Esophagus muscularis mucosa (tissue), 4 donors: Measurements from ENCODE around the gene SARM1. TPM values are rescaled to one million over a fixed set of nuclear protein-coding genes. Genes with fewer than 3 reads are reported as not detected.

ENCODE experiments used
- DNase-seq: peaks from one replicate; pipeline ENCODE4 v3.0.0-alpha.2; 2017; ENCODE audit errors: extremely low spot score
- H3K27ac ChIP-seq, 4 donors: fragments of 200-600 bp; sonication (generic); replicated peaks in 1 of 4; 1 replicate in 3 of 4; 2 replicates in 1 of 4; pipeline ENCODE4 v1.5.1; 2016 to 2019; ENCODE audit warnings: mild to moderate bottlenecking in 1 of 4
- H3K27me3 ChIP-seq, 4 donors: fragments of 200-600 bp; sonication (generic); one replicate each; pipeline versions ENCODE4 v1.5.1 to v1.6.0; 2016 to 2019
- H3K36me3 ChIP-seq, 4 donors: fragments of 200-600 bp; sonication (generic); one replicate each; pipeline ENCODE4 v1.5.1; 2016 to 2019
- H3K4me1 ChIP-seq, 4 donors: fragments of 200-600 bp; sonication (generic); one replicate each; pipeline ENCODE4 v1.5.1; 2016 to 2019
- H3K4me3 ChIP-seq, 4 donors: fragments of 200-600 bp; sonication (generic); 1 replicate in 2 of 4; 2 replicates in 2 of 4; pipeline ENCODE4 v1.5.1; 2016 to 2019; ENCODE audit warnings: mild to moderate bottlenecking in 4 of 4, moderate library complexity in 1 of 4
- H3K9me3 ChIP-seq, 4 donors: fragments of 200-600 bp; sonication (generic); 1 replicate in 3 of 4; 2 replicates in 1 of 4; pipeline ENCODE4 v1.5.1; 2016 to 2019
- EP300 ChIP-seq: sonication (generic); formaldehyde crosslinking; IDR thresholded peaks from one replicate; pipeline ENCODE4 v1.6.1; 2017; ENCODE audit warnings: antibody characterized with exemption
- POLR2A ChIP-seq: fragments of 450-650 bp; IDR thresholded peaks from one replicate; pipeline ENCODE4 v1.6.1; 2017; ENCODE audit warnings: antibody characterized with exemption, moderate library complexity, mild to moderate bottlenecking, low read depth
- POLR2AphosphoS5 ChIP-seq, 2 donors: sonication (generic); formaldehyde crosslinking; IDR thresholded peaks; one replicate each; pipeline ENCODE4 v1.6.1; 2017; ENCODE audit warnings: antibody characterized with exemption in 2 of 2
- WGBS: methylation state at CpG from one replicate; pipeline ENCODE4 v1.1.5; 2018; 5-methylcytosine and 5-hydroxymethylcytosine counted together
- intact Hi-C: fragments of 100-400 bp; cut with DNase I; formaldehyde crosslinking; loops from one replicate; pipeline ENCODE4 v1.15.1; 2023
- total RNA-seq, 4 donors: library from RNA; depleted of rRNA; stranded (reverse); fragments of >200 nt; gene quantifications; one replicate each; pipeline versions ENCODE4 v1.1.0 to v1.2.1, GENCODE V29; 2016
- TF ChIP-seq, protein P1 (sequence below), 3 experiments: fragments of 200-600 bp in 2 of 3; fragments of 450-650 bp in 1 of 3; sonication (generic) in 2 of 3; IDR thresholded peaks; one replicate each; pipeline ENCODE4 v1.5.1; 2017 to 2019; ENCODE audit warnings: antibody characterized with exemption in 3 of 3, mild to moderate bottlenecking in 2 of 3, moderate library complexity in 1 of 3

SARM1 gene
- total RNA-seq, 4 donors from 2014 or later = 8.3 to 24.9 (median 13.8) TPM

DNA sequence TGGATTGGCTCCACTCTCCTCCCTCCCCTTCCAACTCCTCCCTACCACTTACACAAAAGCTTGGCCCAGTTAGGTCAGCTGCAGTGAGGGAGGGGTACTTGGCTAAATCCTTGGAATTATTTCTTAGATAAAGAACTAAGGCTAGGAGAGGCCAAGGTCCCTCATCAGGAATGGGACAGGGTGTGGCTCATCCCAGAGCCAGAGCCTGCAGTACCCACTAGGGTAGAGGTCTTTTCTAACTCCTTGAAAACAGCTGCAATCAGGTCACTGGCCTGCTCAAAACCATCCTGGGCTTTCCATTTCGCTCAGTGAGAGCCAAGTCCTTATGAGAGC lies 36.4 kb downstream of the SARM1 start:
- Histone ChIP-seq H3K9me3 (no peaks in the 10 kb centered on the region), H3K36me3 (peaks cover 0 to 5% (median 0%) of the 10 kb centered on the region in 4 donors), H3K27me3 (peaks cover 0 to 4% (median 0%) of the 10 kb centered on the region in 4 donors), H3K4me1 (peaks cover 9 to 26% (median 21%) of the 10 kb centered on the region in 4 donors), H3K4me3 (no peak overlapping the region), H3K27ac (no peak overlapping the region)
- intact Hi-C loops = no loop called here
- TF ChIP-seq POLR2AphosphoS5 (IDR thresholded peaks at IDR 0.05) (no peak), EP300 (no peak), POLR2A (no peak)
- TF ChIP-seq, protein P1, sequence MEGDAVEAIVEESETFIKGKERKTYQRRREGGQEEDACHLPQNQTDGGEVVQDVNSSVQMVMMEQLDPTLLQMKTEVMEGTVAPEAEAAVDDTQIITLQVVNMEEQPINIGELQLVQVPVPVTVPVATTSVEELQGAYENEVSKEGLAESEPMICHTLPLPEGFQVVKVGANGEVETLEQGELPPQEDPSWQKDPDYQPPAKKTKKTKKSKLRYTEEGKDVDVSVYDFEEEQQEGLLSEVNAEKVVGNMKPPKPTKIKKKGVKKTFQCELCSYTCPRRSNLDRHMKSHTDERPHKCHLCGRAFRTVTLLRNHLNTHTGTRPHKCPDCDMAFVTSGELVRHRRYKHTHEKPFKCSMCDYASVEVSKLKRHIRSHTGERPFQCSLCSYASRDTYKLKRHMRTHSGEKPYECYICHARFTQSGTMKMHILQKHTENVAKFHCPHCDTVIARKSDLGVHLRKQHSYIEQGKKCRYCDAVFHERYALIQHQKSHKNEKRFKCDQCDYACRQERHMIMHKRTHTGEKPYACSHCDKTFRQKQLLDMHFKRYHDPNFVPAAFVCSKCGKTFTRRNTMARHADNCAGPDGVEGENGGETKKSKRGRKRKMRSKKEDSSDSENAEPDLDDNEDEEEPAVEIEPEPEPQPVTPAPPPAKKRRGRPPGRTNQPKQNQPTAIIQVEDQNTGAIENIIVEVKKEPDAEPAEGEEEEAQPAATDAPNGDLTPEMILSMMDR (IDR thresholded peaks at IDR 0.05) = no peak
- DNase-seq = no peak
- 90% methylated on average over 1 of the region's 1 CpG for WGBS

GRCh38 chr17:28412099-28412498 lies 40.6 kb downstream of the SARM1 start:
- intact Hi-C loops = no loop called here
- Histone ChIP-seq H3K9me3 (no peaks in the 10 kb centered on the region), H3K36me3 (no peaks in the 10 kb centered on the region), H3K4me3 (no peak overlapping the region), H3K27ac (no peak overlapping the region), H3K4me1 (no peaks in the 10 kb centered on the region), H3K27me3 (peaks cover 0 to 13% (median 0%) of the 10 kb centered on the region in 4 donors)
- no peak for TF ChIP-seq POLR2AphosphoS5 (IDR thresholded peaks at IDR 0.05)
- TF ChIP-seq, protein P1 (IDR thresholded peaks at IDR 0.05) = no peak
- TF ChIP-seq POLR2A = no peak
- no peak for TF ChIP-seq EP300
- WGBS = 75% methylated on average over 3 of the region's 3 CpGs
- DNase-seq = no peak

DNA sequence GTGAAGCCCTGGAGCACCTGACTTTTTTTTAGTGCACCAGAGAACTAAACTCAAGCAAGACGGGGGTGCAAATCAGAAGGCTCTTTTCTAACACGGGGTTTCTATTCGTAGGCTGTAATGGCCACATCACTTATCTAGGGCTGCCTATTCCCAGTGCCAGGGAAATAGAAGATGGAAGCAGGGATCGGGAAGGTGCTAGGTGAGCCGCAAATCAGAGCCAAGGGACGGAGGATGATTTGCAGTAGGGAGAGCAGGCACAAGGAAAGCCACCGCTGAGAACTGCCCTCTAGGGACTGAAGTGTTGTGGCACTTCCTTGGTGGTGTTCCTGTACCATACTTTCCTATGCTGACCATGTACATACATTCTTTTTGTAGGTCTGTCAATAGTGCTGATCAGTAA lies 42.3 kb downstream of the SARM1 start:
- intact Hi-C loops = no loop called here

GRCh38 chr17:28415886-28416285 lies 44.4 kb downstream of the SARM1 start:
- Histone ChIP-seq H3K4me1 (no peaks in the 10 kb centered on the region), H3K4me3 (no peak overlapping the region), H3K27me3 (peaks cover 0 to 20% (median 0%) of the 10 kb centered on the region in 4 donors), H3K27ac (no peak overlapping the region), H3K9me3 (no peaks in the 10 kb centered on the region), H3K36me3 (no peaks in the 10 kb centered on the region)
- TF ChIP-seq POLR2A (no peak), EP300 (no peak), POLR2AphosphoS5 (IDR thresholded peaks at IDR 0.05) (no peak)
- TF ChIP-seq, protein P1 (IDR thresholded peaks at IDR 0.05) = no peak
- WGBS = 90% methylated on average over 3 of the region's 3 CpGs
- DNase-seq = no peak
- intact Hi-C loops = no loop called here

More for the DNA sequence above, 42.3 kb downstream of the SARM1 start:
- no peaks in the 10 kb centered on the region for H3K9me3 ChIP-seq
- H3K36me3 ChIP-seq = no peaks in the 10 kb centered on the region
- no peak for TF ChIP-seq POLR2A
- TF ChIP-seq, protein P1 (IDR thresholded peaks at IDR 0.05) = no peak
- TF ChIP-seq POLR2AphosphoS5 (IDR thresholded peaks at IDR 0.05) = no peak
- no peak for TF ChIP-seq EP300
- no peak for DNase-seq
- no peak overlapping the region for H3K4me3 ChIP-seq
- H3K4me1 ChIP-seq = no peaks in the 10 kb centered on the region
- 63% methylated on average over 7 of the region's 7 CpGs for WGBS
- peaks cover 0 to 20% (median 0%) of the 10 kb centered on the region in 4 donors for H3K27me3 ChIP-seq
- H3K27ac ChIP-seq = no peak overlapping the region

DNA sequence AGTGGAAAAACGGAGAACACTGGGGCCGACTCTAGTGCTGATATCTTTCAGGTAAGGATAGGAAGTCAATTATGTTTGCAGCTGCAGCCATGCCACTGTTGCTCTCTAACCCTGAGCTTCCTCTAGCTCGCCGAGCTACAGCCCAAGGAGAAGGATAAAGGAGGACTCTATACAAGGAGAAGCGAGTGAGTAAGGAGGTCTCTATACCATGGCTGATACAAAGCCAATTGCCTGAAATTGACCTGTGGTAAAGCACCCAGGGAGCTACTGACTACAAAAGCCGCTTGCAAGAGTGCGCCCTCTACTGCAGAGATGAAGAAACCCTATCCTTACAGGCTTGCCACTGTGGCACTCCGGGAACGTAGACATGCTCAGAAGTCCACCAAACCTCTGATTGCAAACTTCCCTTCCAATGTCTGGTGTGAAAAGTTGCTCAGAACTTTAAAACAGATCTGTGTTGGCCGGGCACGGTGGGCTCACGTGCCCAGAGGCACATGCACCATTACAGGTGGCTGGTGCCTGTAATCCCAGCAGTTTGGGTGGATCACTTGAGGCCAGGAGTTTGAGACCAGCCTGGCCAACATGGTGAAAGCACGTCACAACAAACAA lies 45.3 kb downstream of the SARM1 start:
- TF ChIP-seq POLR2AphosphoS5 (IDR thresholded peaks at IDR 0.05) = no peak
- TF ChIP-seq, protein P1 (IDR thresholded peaks at IDR 0.05) = peak; percentile 25 to 62 (median 33)
- H3K36me3 ChIP-seq = no peaks in the 10 kb centered on the region
- H3K27me3 ChIP-seq = peaks cover 0 to 16% (median 0%) of the 10 kb centered on the region in 4 donors
- DNase-seq = peak; percentile 83
- intact Hi-C loops = no loop called here
- no peaks in the 10 kb centered on the region for H3K9me3 ChIP-seq
- H3K4me3 ChIP-seq = no peak overlapping the region
- WGBS = 17% methylated on average over 13 of the region's 13 CpGs
- no peaks in the 10 kb centered on the region for H3K4me1 ChIP-seq
- H3K27ac ChIP-seq = no peak overlapping the region
